DOHH2 (cell line): ENCODE results near the gene CREB5.

Experiments
- EZH2phosphoT487 ChIP-seq: fragments of 200-600 bp; sonication (generic); IDR thresholded peaks from 2 replicates; pipeline ENCODE4 v1.6.1; 2017; ENCODE audit warnings: borderline replicate concordance, mild to moderate bottlenecking, antibody characterized with exemption, low read length, moderate library complexity, mixed read lengths
- TF ChIP-seq, protein P1 (sequence below): fragments of 200-600 bp; sonication (generic); IDR thresholded peaks from one replicate; pipeline ENCODE4 v1.5.1; 2014; ENCODE audit warnings: antibody characterized with exemption, mild to moderate bottlenecking, low read depth, low read length; ENCODE audit not compliant: poor library complexity, severe bottlenecking

- TF ChIP-seq, protein P1, sequence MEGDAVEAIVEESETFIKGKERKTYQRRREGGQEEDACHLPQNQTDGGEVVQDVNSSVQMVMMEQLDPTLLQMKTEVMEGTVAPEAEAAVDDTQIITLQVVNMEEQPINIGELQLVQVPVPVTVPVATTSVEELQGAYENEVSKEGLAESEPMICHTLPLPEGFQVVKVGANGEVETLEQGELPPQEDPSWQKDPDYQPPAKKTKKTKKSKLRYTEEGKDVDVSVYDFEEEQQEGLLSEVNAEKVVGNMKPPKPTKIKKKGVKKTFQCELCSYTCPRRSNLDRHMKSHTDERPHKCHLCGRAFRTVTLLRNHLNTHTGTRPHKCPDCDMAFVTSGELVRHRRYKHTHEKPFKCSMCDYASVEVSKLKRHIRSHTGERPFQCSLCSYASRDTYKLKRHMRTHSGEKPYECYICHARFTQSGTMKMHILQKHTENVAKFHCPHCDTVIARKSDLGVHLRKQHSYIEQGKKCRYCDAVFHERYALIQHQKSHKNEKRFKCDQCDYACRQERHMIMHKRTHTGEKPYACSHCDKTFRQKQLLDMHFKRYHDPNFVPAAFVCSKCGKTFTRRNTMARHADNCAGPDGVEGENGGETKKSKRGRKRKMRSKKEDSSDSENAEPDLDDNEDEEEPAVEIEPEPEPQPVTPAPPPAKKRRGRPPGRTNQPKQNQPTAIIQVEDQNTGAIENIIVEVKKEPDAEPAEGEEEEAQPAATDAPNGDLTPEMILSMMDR: no peak
- TF ChIP-seq EZH2phosphoT487: no peak
Measured at GRCh38 chr7:28447071-28447470, 34.8 kb downstream of the CREB5 start.
